ENCODE results near the gene YTHDC1. TPM values are rescaled to one million over a fixed set of nuclear protein-coding genes. Genes with fewer than 3 reads are reported as not detected.

The YTHDC1 gene
- 38.0 and 41.4 TPM in 2 replicates for total RNA-seq (2014; rRNA removed; shearing (Covaris generic))
- polyA plus RNA-seq (2016; fragmentation: Nextera tagmentation; extraction: Ambion mirVana), result 27.6 and 29.8 TPM in 2 replicates

DNA sequence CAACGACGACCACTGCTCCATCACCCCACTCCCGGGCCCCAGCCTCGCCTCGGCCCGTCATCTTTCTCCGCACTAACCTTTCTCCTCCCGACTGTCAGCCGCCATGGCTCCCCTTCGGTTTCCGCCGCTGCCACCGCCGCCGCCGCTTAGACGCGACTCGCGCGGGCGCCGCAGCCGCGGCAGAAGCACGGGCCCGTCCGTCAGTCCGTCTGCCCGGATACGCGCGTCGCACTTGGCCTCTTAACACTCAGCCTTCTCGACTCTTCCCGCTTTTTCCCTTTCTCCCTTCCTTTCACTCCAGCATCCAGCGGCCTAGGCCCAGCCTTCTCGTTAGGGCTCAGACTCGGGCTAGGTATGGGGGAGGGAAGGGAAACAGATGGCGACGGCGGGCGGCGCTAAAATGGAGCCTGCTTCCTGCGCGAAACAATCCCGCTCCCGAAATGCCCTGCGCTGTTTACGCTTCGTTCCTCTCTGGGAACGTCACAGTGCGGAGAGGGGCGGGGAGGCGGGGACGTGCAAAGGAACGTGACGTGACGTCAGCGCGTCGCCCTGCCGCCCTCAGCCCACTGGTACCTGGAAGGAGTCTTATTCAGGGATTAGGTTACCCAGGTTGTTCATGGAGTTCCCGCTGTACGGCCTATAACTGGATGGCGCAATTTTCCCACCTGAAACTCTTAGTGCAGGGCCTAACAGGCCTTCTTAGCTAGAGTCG is at the start of gene YTHDC1:
YTHDC1 (minus strand) TSS at position 442 of the 712 bp plus-strand sequence; CDS start at position 105, 337 bp downstream.
- peak within 1 kb of the TSS; percentile 91 for H3K4me2 ChIP-seq (ENCODE audit: unreplicated experiment)
- H3K9me3 ChIP-seq (ENCODE audit: low read depth), result no peaks in the 10 kb centered on the region
- 1 to 2% methylated on average over 62 to 67 of the region's 67 CpGs for WGBS, 2 experiments (ENCODE audit: low coverage in 1 of 2, low lambda C conversion rate in 2 of 2, missing lambda C conversion rate in 2 of 2)
- H4K20me1 ChIP-seq (ENCODE audit: insufficient read depth), result peaks cover 26% of the 10 kb centered on the region; the same call in 1 of the 2 replicates
- no peak for TF ChIP-seq EZH2phosphoT487 (IDR thresholded peaks at IDR 0.05; ENCODE audit: insufficient read depth, low read depth)
- no peak for TF ChIP-seq EZH2 (IDR thresholded peaks at IDR 0.05; ENCODE audit: insufficient read depth, poor library complexity, severe bottlenecking)
- peak within 1 kb of the TSS; percentile 98 for H2AFZ ChIP-seq
- DNase-seq, result peak; percentile 99
- peaks cover 16% of the 10 kb centered on the region for H3K4me1 ChIP-seq (ENCODE audit: insufficient read depth)
- no peaks in the 10 kb centered on the region for H3K27me3 ChIP-seq (replicated peaks; ENCODE audit: insufficient read depth)
- H3K9me2 ChIP-seq (ENCODE audit: insufficient read depth), result no peaks in the 10 kb centered on the region
- no peaks in the 10 kb centered on the region for H3K36me3 ChIP-seq (ENCODE audit: low read depth)
- H3K27ac ChIP-seq, result peak within 1 kb of the TSS; percentile 97
- in situ Hi-C loops (cut with MboI), result loop anchor here (25.0 kb wide), 1 partner anchor 463 kb away; the partner anchor contains the start of gene TMPRSS11D
- peak within 1 kb of the TSS; percentile 96 for H3K4me3 ChIP-seq
- no peaks in the 10 kb centered on the region for H3F3A ChIP-seq (ENCODE audit: insufficient read depth)
- H3K9ac ChIP-seq, result peak within 1 kb of the TSS; percentile 99
- peaks cover 50% of the 10 kb centered on the region for H3K79me2 ChIP-seq (ENCODE audit: insufficient read depth)

- in situ Hi-C loops (cut with MboI), result no loop called here
- Histone ChIP-seq H3K9ac (no peak overlapping the region), H3K4me3 (no peak overlapping the region), H4K20me1 (ENCODE audit: insufficient read depth) (no peaks in the 10 kb centered on the region), H3K27ac (no peak overlapping the region), H3K4me2 (ENCODE audit: unreplicated experiment) (no peak overlapping the region), H3K9me2 (ENCODE audit: insufficient read depth) (no peaks in the 10 kb centered on the region), H3K9me3 (ENCODE audit: low read depth) (no peaks in the 10 kb centered on the region), H3K27me3 (replicated peaks; ENCODE audit: insufficient read depth) (peaks cover 3% of the 10 kb centered on the region; the same call in 1 of the 2 replicates), H3K4me1 (ENCODE audit: insufficient read depth) (no peaks in the 10 kb centered on the region), H2AFZ (no peak overlapping the region), H3K36me3 (ENCODE audit: low read depth) (no peaks in the 10 kb centered on the region), H3K79me2 (ENCODE audit: insufficient read depth) (no peaks in the 10 kb centered on the region), H3F3A (ENCODE audit: insufficient read depth) (no peaks in the 10 kb centered on the region)
- WGBS, 2 experiments (ENCODE audit: low coverage in 1 of 2, low lambda C conversion rate in 2 of 2, missing lambda C conversion rate in 2 of 2), result 48 to 49% methylated on average over 4 of the region's 4 CpGs
- no peak for DNase-seq
- no peak for TF ChIP-seq EZH2phosphoT487 (IDR thresholded peaks at IDR 0.05; ENCODE audit: insufficient read depth, low read depth)
- no peak for TF ChIP-seq EZH2 (IDR thresholded peaks at IDR 0.05; ENCODE audit: insufficient read depth, poor library complexity, severe bottlenecking)
Measured at GRCh38 chr4:68399306-68399705, 49.4 kb upstream of the YTHDC1 start.

DNA sequence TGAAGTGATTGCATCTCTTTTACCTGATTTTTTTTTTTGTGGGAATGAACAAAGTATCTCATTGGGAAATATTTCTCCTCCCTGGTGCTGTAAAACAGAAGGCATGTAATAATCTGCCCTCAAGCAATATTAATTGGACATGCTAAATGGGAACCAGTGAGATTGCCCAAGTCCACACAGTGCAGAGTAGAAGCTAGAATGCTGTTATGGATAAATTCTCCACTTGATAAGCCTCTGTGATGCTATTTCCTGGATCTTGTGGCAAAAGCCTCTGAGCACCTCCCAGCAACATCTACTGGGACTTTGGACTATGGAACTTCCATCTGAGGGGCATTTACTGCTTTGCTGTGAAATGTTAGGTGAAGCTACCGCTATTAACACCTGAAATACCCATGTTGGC is 46.9 kb upstream of the YTHDC1 start:
- 38 to 61% methylated on average over 1 of the region's 1 CpG for WGBS, 2 experiments (ENCODE audit: low coverage in 1 of 2, low lambda C conversion rate in 2 of 2, missing lambda C conversion rate in 2 of 2)
- in situ Hi-C loops (cut with MboI), result no loop called here
- no peak for DNase-seq

DNA sequence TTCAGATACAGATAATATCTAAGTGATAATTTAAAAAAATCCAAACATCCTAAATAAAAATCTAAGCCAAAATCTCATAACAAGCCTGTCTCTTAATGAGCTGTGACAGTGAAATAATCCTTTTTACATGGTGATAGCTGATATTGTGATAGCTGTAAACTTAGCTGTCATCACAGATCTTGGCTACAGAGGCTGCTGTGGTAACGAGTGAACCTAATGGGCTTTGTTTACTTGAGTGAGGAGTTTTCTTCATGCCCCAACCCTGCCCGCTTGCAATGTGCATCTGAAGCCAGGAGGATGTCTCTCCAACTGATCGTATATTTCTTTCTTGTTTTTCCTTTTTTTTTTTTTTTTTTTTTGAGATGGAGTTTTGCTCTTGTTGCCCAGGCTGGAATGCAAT is 41.5 kb upstream of the YTHDC1 start:
- Histone ChIP-seq H3K79me2 (ENCODE audit: insufficient read depth) (no peaks in the 10 kb centered on the region), H3K9ac (no peak overlapping the region), H3F3A (ENCODE audit: insufficient read depth) (no peaks in the 10 kb centered on the region), H3K27ac (no peak overlapping the region), H3K36me3 (ENCODE audit: low read depth) (no peaks in the 10 kb centered on the region), H3K27me3 (replicated peaks; ENCODE audit: insufficient read depth) (peaks cover 12% of the 10 kb centered on the region), H3K4me1 (ENCODE audit: insufficient read depth) (peaks cover 4% of the 10 kb centered on the region; the same call in 1 of the 2 replicates), H3K9me3 (ENCODE audit: low read depth) (no peaks in the 10 kb centered on the region), H3K4me3 (no peak overlapping the region), H3K9me2 (ENCODE audit: insufficient read depth) (no peaks in the 10 kb centered on the region), H3K4me2 (ENCODE audit: unreplicated experiment) (no peak overlapping the region), H4K20me1 (ENCODE audit: insufficient read depth) (no peaks in the 10 kb centered on the region), H2AFZ (no peak overlapping the region)
- WGBS, 2 experiments (ENCODE audit: low coverage in 1 of 2, low lambda C conversion rate in 2 of 2, missing lambda C conversion rate in 2 of 2), result 15 to 31% methylated on average over 3 of the region's 3 CpGs
- in situ Hi-C loops (cut with MboI), result no loop called here
- no peak for DNase-seq
- TF ChIP-seq EZH2phosphoT487 (IDR thresholded peaks at IDR 0.05; ENCODE audit: insufficient read depth, low read depth) (no peak), EZH2 (IDR thresholded peaks at IDR 0.05; ENCODE audit: insufficient read depth, poor library complexity, severe bottlenecking) (no peak)

More for the DNA sequence above, 46.9 kb upstream of the YTHDC1 start:
- H3K27me3 ChIP-seq (replicated peaks; ENCODE audit: insufficient read depth), result peaks cover 3% of the 10 kb centered on the region
- H3K27ac ChIP-seq, result no peak overlapping the region
- H3K4me2 ChIP-seq (ENCODE audit: unreplicated experiment), result no peak overlapping the region
- H3K9ac ChIP-seq, result no peak overlapping the region
- no peak overlapping the region for H2AFZ ChIP-seq
- H3F3A ChIP-seq (ENCODE audit: insufficient read depth), result no peaks in the 10 kb centered on the region
- TF ChIP-seq EZH2 (IDR thresholded peaks at IDR 0.05; ENCODE audit: insufficient read depth, poor library complexity, severe bottlenecking), result no peak
- no peaks in the 10 kb centered on the region for H3K79me2 ChIP-seq (ENCODE audit: insufficient read depth)
- no peaks in the 10 kb centered on the region for H3K36me3 ChIP-seq (ENCODE audit: low read depth)
- H3K4me1 ChIP-seq (ENCODE audit: insufficient read depth), result no peaks in the 10 kb centered on the region
- H3K4me3 ChIP-seq, result no peak overlapping the region
- H3K9me3 ChIP-seq (ENCODE audit: low read depth), result no peaks in the 10 kb centered on the region
- no peaks in the 10 kb centered on the region for H3K9me2 ChIP-seq (ENCODE audit: insufficient read depth)
- no peaks in the 10 kb centered on the region for H4K20me1 ChIP-seq (ENCODE audit: insufficient read depth)

All from GM23248 (cell line).